HEK293 (cell line): Measurements from ENCODE around the gene ZNF222.
A peak's percentile ranks its signal among the peaks of the same experiment; 100 is the strongest.

Experiments
- REPIN1 ChIP-seq: fragments of 450-650 bp; formaldehyde crosslinking; IDR thresholded peaks from 2 replicates; pipeline ENCODE4 v1.5.1; 2017; ENCODE audit warnings: missing biosample characterization, missing genetic modification characterization, low read depth
- TSHZ1 ChIP-seq: fragments of 450-650 bp; formaldehyde crosslinking; IDR thresholded peaks from 2 replicates; pipeline ENCODE4 v1.5.1; 2016; ENCODE audit warnings: missing biosample characterization, missing genetic modification characterization, borderline replicate concordance
- WT1 ChIP-seq: fragments of 450-650 bp; formaldehyde crosslinking; IDR thresholded peaks from 2 replicates; pipeline ENCODE4 v1.5.1; 2016; ENCODE audit warnings: missing biosample characterization, missing genetic modification characterization
- ZBTB49 ChIP-seq: fragments of 450-650 bp; formaldehyde crosslinking; IDR thresholded peaks from 2 replicates; pipeline ENCODE4 v1.5.1; 2016; ENCODE audit warnings: missing biosample characterization, missing genetic modification characterization, low read depth
- ZNF132 ChIP-seq: fragments of 450-650 bp; formaldehyde crosslinking; IDR thresholded peaks from 2 replicates; pipeline ENCODE4 v1.5.1; 2017; ENCODE audit warnings: missing biosample characterization, missing genetic modification characterization, borderline replicate concordance
- ZNF23 ChIP-seq: fragments of 450-650 bp; formaldehyde crosslinking; IDR thresholded peaks from 2 replicates; pipeline ENCODE4 v1.5.1; 2016; ENCODE audit warnings: missing biosample characterization, missing genetic modification characterization, borderline replicate concordance
- ZNF280D ChIP-seq: fragments of 450-650 bp; formaldehyde crosslinking; IDR thresholded peaks from 2 replicates; pipeline ENCODE4 v1.5.1; 2016; ENCODE audit warnings: missing biosample characterization, missing genetic modification characterization
- ZNF354C ChIP-seq: fragments of 450-650 bp; formaldehyde crosslinking; IDR thresholded peaks from 2 replicates; pipeline ENCODE4 v1.5.1; 2016; ENCODE audit warnings: missing biosample characterization, missing genetic modification characterization, low read depth, borderline replicate concordance
- ZNF501 ChIP-seq: fragments of 450-650 bp; formaldehyde crosslinking; IDR thresholded peaks from 2 replicates; pipeline ENCODE4 v1.5.1; 2016; ENCODE audit warnings: missing biosample characterization, missing genetic modification characterization
- ZNF610 ChIP-seq: fragments of 450-650 bp; formaldehyde crosslinking; IDR thresholded peaks from 2 replicates; pipeline ENCODE4 v1.5.1; 2016; ENCODE audit warnings: missing biosample characterization, missing genetic modification characterization, borderline replicate concordance
- ZNF645 ChIP-seq: fragments of 450-650 bp; formaldehyde crosslinking; IDR thresholded peaks from 2 replicates; pipeline ENCODE4; 2016; ENCODE audit warnings: missing biosample characterization, missing genetic modification characterization
- ZNF654 ChIP-seq: fragments of 450-650 bp; formaldehyde crosslinking; IDR thresholded peaks from 2 replicates; pipeline ENCODE4 v1.5.1; 2016; ENCODE audit warnings: low read depth, missing biosample characterization, missing genetic modification characterization
- ZNF692 ChIP-seq: fragments of 450-650 bp; formaldehyde crosslinking; IDR thresholded peaks from 2 replicates; pipeline ENCODE4 v1.5.1; 2016; ENCODE audit warnings: missing biosample characterization, missing genetic modification characterization
- ZNF837 ChIP-seq: fragments of 450-650 bp; formaldehyde crosslinking; IDR thresholded peaks from 2 replicates; pipeline ENCODE4 v1.5.1; 2016; ENCODE audit warnings: missing biosample characterization, missing genetic modification characterization

Gene ZNF222

GRCh38 chr19:44025217-44025936 lies at the start of gene ZNF222 (continued):
- TF ChIP-seq ZNF280D (no peak), ZNF132 (tag by site-specific recombination) (no peak), ZNF837 (tag by site-specific recombination) (no peak), ZNF654 (peak; percentile 2; the same call in 1 of the 2 replicates), ZNF692 (peak; percentile 44), REPIN1 (tag by site-specific recombination) (peak; percentile 49; the same call in 1 of the 2 replicates), ZNF645 (tag by site-specific recombination) (0 out of 2 replicates have a peak, but pooled peaks have one; percentile 58), WT1 (tag by site-specific recombination) (peak; percentile 71), ZNF610 (tag by site-specific recombination) (peak; percentile 24; the same call in 1 of the 2 replicates), ZBTB49 (tag by site-specific recombination) (no peak), ZNF23 (tag by site-specific recombination) (peak; percentile 26; the same call in 1 of the 2 replicates), ZNF354C (tag by site-specific recombination) (no peak), ZNF501 (tag by site-specific recombination) (peak; percentile 39; the same call in 1 of the 2 replicates), TSHZ1 (tag by site-specific recombination) (peak; percentile 36; the same call in 1 of the 2 replicates)
